ENCODE measurements around the gene RFX2. TPM values are rescaled to one million over a fixed set of nuclear protein-coding genes. Genes with fewer than 3 reads are reported as not detected.

Gene RFX2
- total and polyA plus RNA-seq, 9 of the 15 experiments (the other 6 are each of a cell fraction or from before 2014, with no cell fraction given) = 3.6 to 18.7 (median 8.7) TPM

DNA sequence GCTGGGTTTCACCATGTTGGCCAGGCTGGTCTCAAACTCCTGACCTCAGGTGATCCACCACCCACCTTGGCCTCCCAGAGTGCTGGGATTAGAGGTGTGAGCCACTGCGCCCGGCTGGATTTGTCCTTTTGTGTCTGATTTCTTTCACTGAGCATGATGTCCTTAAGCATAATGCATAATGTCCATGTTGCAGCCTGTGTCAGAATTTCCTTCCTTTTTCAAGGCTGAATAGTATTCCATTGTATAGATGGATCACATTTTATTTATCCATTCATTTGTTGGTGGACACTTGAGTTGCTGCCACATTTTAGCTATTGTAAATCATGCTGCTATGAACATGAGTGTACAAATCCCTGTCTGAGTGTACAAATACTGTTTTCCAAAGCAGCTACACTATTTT is 25.5 kb downstream of the RFX2 start:
- no peak for FAIRE-seq
- H2AFZ ChIP-seq (ENCODE audit: low read depth, low read length) = no peak overlapping the region
- H3K9me1 ChIP-seq (ENCODE audit: control insufficient read depth, insufficient read depth, low read length) = no peaks in the 10 kb centered on the region
- peaks cover 13 to 25% of the 10 kb centered on the region in 2 experiments; a peak in 4 of 5 replicates for H3K4me1 ChIP-seq (replicated peaks in 1 of 2; ENCODE audit: control insufficient read depth in 2 of 2, insufficient read depth in 2 of 2, low read length in 2 of 2)
- H3K4me3 ChIP-seq = no peak overlapping the region
- H3K9me3 ChIP-seq (replicated peaks; ENCODE audit: control insufficient read depth, insufficient read depth, low read depth, low read length) = no peaks in the 10 kb centered on the region
- 94% methylated on average over 2 of the region's 2 CpGs for WGBS (ENCODE audit: insufficient coverage, low coverage, missing lambda C conversion rate)
- no peak overlapping the region for H3K4me2 ChIP-seq (ENCODE audit: insufficient read depth, low read length)
- H3K79me2 ChIP-seq (ENCODE audit: control insufficient read depth, insufficient read depth, low read length) = peaks cover 26% of the 10 kb centered on the region
- no peak overlapping the region for H3K9ac ChIP-seq (ENCODE audit: insufficient read depth in 1 of 2, low read depth in 2 of 2, low read length in 2 of 2)
- intact Hi-C loops (cut with micrococcal nuclease) = no loop called here
- H3K36me3 ChIP-seq (ENCODE audit: control insufficient read depth, insufficient read depth, low read length) = no peaks in the 10 kb centered on the region
- CTCF ChIA-PET (ENCODE audit: low intra/inter-chr PET ratio) = no interaction called here
- H3K27ac ChIP-seq (ENCODE audit: extremely low read depth, low read depth, low read length) = no peak overlapping the region
- ATAC-seq = no peak
- no peaks in the 10 kb centered on the region for H4K20me1 ChIP-seq (replicated peaks; ENCODE audit: control insufficient read depth, insufficient read depth, low read length)
- no peak for DNase-seq (ENCODE audit: extremely low read depth in 1 of 4, low spot score in 3 of 4)
- TF ChIP-seq RBM25 (IDR thresholded peaks at IDR 0.05; ENCODE audit: low read depth, low read length, severe bottlenecking) = peak; percentile 70
- peak; percentile 98 for TF ChIP-seq ZNF146 (CRISPR knock-in tag; IDR thresholded peaks at IDR 0.05; ENCODE audit: unreplicated experiment)
- TF ChIP-seq BRF1 (IDR thresholded peaks at IDR 0.05; ENCODE audit: borderline replicate concordance, extremely low read depth, insufficient read length) = no peak
- TF ChIP-seq GATA2 (CRISPR knock-in tag; IDR thresholded peaks at IDR 0.05) = no peak
- no peak for TF ChIP-seq TAF7 (tag; IDR thresholded peaks at IDR 0.05)
- TF ChIP-seq KDM1A (IDR thresholded peaks at IDR 0.05) = 0 out of 4 replicates have a peak, but pooled peaks of 1 of the 2 experiments have one; percentile 10
- TF ChIP-seq PCBP1 (IDR thresholded peaks at IDR 0.05; ENCODE audit: low read depth, low read length, poor library complexity, severe bottlenecking) = no peak
- BruUV-seq (replicated peaks) = no TSS peak
- in situ Hi-C loops (cut with MboI) = no loop called here
- POLR2A ChIA-PET = interaction anchor here (0.6 kb wide), 2 partner anchors 9 to 26 kb away, joined by 3 read pairs; no protein-coding TSS in a partner anchor
- no peaks in the 10 kb centered on the region for H3K27me3 ChIP-seq (ENCODE audit: control insufficient read depth in 2 of 2, insufficient read depth in 2 of 2, low read length in 2 of 2)
